ENCODE measurements around the gene STAC2.

DNA sequence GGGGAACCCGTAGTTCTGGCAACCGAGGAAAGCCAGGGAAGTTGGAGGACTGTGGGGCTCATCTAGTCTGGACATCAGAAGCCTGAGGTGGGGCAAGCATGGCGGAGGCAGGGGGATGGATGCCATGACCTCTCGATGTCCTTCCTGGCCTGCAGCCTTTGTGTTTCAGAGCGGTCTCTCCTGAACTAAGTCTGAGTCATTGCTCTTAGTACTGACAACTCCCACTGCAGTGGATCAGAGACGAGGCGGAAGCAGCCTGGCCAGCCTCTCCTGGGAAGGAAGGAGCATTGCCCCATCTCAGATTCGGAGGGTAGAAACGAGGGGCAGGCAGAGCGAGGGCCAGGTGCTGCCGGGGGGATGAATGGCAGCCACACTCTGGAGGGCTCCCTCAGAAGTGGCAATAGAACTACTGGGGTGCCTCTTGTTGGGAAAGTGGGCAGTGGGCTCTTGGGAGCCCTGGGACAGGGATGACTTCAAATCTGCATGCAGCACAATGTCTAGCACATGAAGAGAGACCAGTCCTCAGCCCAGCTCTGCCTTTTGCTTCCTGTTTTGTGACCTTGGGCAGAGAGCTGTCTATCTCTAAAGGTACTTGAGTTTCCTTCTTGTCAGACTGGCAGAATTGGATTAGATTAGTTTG, 3.6 kb upstream of the STAC2 start:
- no peak for TF ChIP-seq EZH2 (IDR thresholded peaks at IDR 0.05; ENCODE audit: borderline replicate concordance, low read depth, low read length, poor library complexity, severe bottlenecking)
- TF ChIP-seq, protein P1, sequence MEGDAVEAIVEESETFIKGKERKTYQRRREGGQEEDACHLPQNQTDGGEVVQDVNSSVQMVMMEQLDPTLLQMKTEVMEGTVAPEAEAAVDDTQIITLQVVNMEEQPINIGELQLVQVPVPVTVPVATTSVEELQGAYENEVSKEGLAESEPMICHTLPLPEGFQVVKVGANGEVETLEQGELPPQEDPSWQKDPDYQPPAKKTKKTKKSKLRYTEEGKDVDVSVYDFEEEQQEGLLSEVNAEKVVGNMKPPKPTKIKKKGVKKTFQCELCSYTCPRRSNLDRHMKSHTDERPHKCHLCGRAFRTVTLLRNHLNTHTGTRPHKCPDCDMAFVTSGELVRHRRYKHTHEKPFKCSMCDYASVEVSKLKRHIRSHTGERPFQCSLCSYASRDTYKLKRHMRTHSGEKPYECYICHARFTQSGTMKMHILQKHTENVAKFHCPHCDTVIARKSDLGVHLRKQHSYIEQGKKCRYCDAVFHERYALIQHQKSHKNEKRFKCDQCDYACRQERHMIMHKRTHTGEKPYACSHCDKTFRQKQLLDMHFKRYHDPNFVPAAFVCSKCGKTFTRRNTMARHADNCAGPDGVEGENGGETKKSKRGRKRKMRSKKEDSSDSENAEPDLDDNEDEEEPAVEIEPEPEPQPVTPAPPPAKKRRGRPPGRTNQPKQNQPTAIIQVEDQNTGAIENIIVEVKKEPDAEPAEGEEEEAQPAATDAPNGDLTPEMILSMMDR (conservative IDR thresholded peaks at IDR 0.05; ENCODE audit: low read depth, low read length): no peak
